HG03280 (cell line): ENCODE measurements around the gene SYNDIG1.

Source experiments
- ATAC-seq: cut with Tn5 transposase; IDR thresholded peaks from one replicate; pipeline ENCODE4 v1.9.1; 2021; ENCODE audit warnings: mild to moderate bottlenecking, moderate library complexity; ENCODE audit not compliant: unreplicated experiment

The SYNDIG1 gene

DNA sequence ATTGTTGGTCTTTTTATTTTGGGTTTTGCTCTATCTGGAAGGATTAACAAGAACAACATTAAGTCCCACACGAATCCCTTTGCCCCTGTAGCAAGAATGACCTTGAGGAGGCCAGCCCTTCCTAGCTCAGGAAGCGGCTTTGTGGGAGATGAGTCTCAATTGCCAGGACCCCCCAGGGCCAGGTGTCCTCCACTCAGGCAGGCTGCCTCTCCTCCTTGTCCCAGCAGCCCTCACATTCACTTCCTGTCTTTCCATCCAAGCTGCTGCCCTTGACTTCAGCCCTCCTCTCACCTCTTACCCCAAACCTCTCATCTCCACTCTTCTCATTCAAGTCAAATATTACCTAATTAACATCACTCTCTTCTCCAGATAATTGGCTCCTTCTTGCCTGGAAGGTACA is 22.6 kb upstream of the SYNDIG1 start:
- ATAC-seq = no peak

GRCh38 chr20:24448170-24448569 is 21.3 kb upstream of the SYNDIG1 start:
- no peak for ATAC-seq

DNA sequence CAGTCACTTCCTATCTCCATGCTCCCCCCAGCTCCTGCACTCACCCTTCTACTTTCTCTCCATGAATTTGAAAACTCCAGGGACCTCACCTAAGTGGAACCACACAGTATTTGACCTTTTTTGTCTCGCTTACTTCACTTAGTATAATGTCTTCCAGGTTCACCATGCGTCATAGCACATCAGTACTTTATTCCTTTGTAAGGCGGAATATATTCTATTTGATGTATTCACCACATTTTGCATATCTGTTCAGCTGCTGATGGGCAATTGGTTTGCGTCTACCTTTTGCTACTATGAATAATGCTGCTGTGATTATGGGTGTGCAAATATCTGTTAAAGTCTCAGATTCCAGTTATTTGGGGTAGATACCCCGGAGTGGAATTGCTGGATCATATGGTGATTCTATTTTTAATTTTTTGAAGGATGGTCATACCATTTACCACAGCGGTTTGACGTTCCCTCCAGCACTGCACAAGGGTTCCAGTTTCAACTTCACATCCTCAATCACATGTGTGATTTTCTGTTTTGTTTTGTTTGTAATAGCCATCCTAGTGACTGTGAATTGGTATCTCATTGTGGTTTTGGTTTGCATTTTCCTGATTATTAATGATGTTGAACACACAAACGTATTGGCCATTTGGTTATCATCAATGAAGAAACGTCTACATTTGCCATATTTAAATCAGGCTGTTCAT is 20.3 kb upstream of the SYNDIG1 start:
- ATAC-seq = no peak

DNA sequence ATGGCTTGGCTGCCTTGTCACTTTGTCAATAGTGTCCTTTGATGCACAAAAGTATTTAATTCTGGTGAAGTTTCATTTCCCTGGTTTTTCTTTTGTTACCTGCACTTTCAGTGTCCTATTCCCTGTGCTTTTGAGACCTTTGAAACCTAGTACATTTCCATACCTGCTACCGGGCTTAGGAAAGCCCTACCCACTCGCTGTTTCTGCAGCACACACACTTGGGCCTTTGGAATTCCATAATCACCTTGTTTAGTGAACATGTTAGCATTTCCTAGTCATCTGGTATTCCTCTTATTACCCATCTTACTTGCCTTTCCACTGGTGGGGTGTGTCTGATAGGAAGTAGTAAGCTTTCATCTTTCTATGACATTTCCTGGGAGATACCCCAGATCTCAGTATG is 19.3 kb upstream of the SYNDIG1 start:
- no peak for ATAC-seq

DNA sequence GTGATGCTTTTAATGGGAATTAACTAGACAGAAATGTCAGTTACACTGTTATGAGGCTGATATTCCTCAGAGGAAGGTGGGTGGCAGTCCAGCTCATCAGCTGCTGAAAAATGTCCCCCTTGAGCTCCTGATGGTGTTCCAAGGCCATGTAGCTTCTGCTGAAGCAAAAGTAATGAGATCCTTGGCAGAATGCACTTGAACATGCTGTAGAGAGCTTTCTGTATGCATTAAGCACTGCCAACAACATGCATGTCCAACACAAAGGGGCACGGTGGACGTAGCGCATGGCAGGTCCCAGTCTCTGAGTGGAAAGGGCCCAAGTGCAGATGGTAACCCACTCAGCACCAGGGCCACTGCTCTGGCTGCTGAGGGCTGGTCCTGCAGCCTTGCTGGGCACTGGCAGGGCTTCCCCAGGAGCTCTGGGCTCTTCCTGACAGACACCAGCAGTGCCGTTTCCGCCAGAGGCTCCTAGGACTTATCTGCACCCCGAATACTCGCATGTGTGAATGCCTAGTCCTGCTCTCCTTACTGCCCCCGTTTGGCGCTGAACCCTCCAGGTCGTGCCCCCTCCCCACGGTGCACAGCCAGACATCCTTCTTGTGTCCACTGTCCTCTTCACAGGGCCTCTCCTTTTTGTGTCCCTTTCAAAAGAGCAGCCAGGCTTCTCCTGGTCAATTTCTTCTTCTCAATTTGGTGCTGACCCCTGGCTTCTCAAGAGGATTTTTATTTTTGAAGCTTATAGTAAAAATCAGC is 18.6 kb upstream of the SYNDIG1 start:
- ATAC-seq = no peak

GRCh38 chr20:24451428-24451827 is 18.0 kb upstream of the SYNDIG1 start:
- ATAC-seq = no peak

DNA sequence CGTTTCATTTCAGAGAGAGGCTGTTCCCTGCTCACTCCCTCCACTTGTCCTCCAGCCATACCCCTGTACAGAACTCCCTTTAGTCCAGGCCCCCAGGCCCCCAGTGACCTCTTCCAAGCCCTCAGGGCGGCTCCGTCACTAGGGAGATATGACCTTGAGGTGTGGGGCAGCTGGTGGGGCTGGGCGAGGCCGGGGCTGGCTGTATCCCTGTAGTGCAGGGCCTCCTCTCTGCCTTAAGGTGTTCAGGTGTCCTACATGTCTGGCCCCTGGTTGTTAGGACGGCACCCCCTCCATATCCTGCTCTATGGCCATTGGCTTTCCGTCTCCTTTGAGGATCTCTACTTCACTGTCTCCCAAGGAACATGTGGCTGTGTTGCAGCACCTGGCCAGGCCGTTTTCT is 17.4 kb upstream of the SYNDIG1 start:
- ATAC-seq = no peak

GRCh38 chr20:24452498-24453127 is 16.8 kb upstream of the SYNDIG1 start:
- no peak for ATAC-seq

DNA sequence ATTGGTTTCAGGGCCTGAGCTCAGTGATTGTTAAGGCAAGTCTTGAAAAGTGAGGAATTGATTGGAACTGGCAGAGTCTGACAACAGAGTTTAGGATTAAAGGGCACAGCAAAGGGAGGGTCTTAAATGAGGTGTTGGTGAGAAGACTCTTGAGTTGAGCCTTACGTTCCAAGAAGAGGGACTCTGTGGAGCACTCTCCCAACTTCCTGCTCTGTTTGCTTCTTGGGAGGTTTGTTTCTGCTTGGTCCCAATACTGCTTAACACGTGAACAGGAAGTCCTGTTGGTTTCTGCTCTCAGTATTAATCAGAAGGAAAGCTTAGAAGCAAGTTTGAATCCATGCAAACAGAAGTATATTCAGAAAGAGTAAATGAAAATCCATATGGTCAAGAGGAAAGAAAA is 15.6 kb upstream of the SYNDIG1 start:
- ATAC-seq = no peak

GRCh38 chr20:24455081-24455480 is 14.3 kb upstream of the SYNDIG1 start:
- ATAC-seq = no peak

- ATAC-seq = no peak
Measured at GRCh38 chr20:24456398-24456781, 13.0 kb upstream of the SYNDIG1 start.

DNA sequence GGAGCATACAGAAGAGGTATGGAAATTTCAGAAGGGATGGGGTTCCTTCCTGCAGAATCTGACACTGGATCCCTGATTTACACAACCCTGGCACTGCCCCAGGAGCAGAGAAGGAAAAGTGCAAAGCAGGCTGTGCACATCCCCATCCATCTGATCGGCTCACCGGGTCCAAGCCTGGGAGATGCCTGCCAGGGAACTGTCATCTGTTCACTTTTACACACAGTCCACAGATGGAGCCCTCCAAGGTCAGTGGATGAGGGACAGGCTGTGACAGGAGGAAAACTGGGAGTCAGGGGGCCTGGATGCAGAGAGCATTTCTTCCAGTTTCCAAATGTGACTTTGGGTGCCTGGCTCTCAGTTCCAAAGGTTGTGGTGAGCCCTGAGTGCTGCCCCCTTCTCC is 11.0 kb upstream of the SYNDIG1 start:
- ATAC-seq = no peak

DNA sequence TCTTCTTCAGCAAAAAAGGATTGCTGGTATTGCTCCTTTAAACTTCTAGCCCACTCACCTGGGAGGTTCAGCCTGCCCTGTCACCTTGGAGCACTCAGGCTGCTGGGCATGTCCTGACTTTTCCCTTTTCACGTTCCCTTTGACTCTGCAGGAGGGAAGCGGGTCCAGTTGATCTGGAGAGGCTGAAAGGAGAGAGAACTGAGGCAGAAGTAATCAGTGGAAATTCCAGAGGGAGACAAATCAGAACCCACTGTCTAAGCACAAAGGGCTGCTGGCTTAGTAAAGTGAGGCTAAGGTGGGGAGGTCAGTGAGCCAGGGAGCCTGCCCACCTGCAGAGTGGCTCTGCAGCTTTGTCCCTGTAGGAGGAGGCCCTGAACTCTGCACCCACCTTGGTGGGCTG is 9.7 kb upstream of the SYNDIG1 start:
- ATAC-seq = no peak

- ATAC-seq = no peak
Measured at GRCh38 chr20:24460712-24461111, 8.7 kb upstream of the SYNDIG1 start.

DNA sequence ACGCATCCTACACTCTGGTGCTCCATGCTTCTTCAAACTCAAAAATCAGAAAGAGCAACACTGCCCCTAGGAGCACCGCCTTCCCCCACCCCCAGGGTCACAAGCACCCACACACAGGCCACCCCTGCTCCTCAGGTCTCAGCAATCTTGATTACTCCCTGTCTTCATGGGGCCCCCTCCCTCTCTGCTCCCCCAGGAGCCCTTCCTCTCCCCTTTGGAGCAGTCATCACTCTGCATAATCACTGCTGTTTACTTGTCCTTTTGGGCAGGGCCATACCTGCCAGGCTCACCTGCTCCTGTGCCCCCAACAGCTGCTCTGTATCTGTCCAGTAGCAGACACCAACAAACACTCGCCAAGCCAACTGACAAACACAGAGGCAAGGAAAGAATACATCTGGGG is 7.6 kb upstream of the SYNDIG1 start:
- no peak for ATAC-seq

DNA sequence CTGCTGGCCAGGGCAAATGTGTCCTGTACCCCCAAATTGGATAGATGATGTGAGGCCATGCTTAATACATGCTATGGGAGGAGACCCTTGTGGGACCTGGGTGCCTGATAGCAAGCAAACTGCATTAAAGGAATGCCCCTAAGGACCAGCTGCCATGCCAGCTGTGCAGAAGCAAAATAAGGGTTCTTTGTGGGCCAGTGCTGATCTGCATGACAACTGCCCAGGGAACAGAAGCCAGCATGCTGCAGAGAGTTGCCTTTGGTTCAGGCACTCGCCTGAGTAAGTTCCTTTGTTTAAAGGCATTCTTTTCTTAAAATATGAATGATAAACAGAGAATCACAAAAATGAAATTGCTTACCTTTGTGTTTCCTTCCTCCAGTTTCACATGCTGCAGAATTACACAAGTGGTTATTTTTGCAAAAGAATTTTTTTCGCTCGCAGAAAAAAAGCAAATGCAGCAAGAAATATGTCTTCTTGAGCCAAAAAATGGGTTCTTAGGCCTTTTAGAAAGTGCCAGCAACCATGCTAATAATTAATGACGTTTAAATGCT is 6.9 kb upstream of the SYNDIG1 start:
- no peak for ATAC-seq

DNA sequence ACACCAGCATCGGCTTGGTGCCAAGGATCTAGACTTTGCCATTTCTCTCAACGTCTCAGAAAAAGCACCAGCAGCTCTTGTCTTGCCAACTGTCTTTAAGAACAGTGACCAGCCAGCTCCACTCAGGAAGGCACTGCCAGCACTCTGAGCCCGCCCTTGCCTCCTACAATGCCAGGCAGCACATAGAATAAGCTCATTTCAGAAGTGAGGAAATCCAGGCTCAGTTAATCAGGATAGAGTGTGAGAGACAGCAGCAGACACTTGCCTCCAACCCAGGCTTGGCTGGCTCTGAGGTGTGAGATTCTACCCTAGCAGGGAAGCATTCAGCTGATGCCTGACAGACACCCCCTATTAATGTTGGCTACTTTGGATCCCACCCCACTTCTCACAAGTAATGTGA is 4.3 kb upstream of the SYNDIG1 start:
- ATAC-seq = no peak

DNA sequence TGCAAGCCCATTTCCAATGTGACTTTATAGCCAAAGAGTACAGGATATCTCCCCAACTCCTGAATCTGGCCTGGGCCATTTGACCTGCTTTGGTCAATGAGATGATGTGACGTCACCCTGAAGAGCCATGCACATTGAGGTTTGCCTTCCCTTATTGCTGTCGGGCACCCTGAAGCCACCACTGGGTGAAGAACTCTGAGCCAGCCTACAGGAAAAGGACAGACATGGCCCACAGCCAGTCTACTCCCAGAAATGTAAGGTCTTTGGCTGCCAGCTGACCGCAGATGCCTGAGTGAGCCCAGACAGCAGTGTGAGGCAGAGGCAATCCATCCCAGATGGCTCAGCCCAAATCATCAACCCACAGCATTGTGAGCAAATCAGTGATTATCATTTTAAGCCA is 3.7 kb upstream of the SYNDIG1 start:
- ATAC-seq = no peak

DNA sequence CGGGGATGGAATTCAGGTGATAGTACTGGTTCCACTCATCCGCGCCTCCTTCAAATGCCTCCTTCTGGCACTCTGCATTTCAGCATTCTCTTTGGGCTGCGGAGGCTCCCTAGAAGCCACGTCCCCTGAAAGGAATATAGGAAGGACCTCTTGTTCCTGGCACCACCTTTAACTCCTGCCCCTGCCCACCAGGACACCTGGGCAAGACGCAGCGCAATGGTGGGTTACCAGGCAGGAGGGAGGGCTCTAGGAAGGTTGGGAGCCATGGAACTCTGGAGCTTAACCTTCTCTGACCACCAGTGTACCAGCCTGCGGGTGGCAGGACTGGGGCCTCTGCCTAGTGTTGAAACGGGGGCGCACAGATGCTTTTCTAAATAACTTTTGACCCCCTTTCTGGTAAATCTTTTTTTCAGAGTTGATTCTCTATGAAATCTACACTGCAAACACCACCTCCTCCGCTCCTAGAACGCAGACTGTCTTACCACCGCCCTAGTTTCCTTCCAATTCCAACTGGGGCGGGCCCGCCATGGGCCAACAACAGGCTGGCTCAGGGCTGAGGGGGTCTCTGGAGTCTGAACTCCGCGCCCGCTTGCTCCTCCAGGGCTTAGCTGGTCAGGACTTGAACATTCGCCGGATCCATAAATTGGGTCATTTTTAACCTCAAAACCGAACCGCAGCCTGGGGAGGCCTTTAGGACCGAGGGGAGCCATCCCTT is 871 bp upstream of the SYNDIG1 start:
- ATAC-seq = no peak

GRCh38 chr20:24469894-24470745 is 691 bp downstream of the SYNDIG1 start:
- no peak for ATAC-seq
